GM19372 (cell line): ENCODE results near the gene DOCK1.

Source experiments
- ATAC-seq: cut with Tn5 transposase; IDR thresholded peaks from one replicate; pipeline ENCODE4 v1.9.1; 2021; ENCODE audit warnings: mild to moderate bottlenecking, low read depth, moderate library complexity; ENCODE audit not compliant: unreplicated experiment

The DOCK1 gene

DNA sequence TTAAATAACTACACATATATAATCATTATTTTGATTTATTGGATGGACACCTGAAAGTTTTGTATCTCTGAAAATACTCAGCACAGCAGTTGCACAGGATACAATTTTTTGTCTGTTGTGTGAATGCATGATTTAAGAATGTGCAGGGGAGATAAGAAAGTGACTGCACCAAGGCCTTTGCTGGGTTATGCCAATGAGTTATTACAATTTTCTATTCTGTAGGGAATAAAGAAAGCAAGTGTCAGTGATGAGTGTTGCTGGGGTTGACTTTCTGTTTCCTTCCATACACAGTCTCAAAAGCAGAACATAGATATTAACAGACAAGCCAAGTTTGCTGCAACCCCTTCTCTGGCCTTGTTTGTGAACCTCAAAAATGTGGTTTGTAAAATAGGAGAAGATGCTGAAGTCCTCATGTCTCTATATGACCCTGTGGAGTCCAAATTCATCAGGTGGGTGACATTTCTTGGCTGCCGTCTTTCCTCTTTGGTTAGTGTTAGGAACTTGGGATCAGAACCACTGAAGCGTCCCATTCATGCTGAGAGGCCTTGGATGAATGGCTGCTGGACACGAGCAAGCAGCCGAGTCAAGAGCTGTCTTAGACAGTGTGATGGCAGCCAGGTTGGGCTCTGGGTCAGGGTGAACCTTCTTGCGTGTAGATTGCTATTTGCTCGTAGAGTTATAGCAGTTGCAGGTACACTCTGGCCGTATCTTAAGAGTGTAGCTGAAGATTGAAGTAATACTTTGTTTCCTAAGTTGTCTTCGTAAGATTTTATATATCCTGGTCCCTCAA lies 92.8 kb downstream of the DOCK1 start:
- no peak for ATAC-seq

DNA sequence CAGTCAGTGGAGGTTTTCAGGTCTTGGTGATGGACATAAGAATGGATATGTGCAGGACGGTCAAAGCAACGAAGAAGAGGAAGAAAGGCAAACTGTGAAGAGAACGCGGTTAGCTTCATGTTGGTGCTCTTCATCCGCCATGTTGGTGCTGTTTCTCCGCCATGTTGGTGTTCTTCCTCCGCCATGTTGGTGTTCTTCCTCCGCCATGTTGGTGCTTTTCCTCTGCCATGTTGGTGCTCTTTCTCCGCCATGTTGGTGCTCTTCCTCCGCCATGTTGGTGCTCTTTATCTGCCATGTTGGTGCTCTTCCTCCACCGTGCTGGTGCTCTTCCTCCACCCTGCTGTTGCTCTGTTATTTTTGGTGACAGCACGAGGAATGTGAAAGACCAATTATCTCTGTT lies 95.4 kb downstream of the DOCK1 start:
- ATAC-seq = no peak

DNA sequence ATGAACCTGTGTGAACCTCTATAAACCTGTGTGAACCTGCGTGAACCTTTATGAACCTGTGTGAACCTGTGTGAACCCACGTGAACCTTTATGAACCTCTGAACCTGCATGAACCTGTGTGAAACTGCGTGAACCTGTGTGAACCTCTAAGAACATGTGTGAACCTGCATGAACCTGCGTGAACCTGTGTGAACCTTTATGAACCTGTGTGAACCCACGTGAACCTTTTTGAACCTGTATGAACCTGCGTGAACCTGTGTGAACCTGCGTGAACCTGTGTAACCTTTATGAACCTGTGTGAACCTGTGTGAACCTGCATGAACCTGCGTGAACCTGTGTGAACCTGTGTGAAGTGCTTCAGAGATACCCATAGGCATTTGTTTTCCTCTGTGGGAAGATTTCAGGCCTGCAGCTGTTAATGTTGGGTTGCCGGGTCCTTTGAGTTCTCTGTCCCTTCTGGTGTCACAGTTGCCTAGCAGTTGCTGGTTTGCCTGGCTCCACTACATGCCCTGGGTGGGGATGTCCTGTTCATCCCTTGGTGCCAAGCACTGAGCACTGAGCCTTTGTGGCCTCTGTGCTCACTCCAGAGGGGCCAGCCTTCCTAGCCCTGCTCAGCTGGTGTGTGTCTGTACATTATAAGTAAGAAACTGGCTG lies 97.9 kb downstream of the DOCK1 start:
- no peak for ATAC-seq

DNA sequence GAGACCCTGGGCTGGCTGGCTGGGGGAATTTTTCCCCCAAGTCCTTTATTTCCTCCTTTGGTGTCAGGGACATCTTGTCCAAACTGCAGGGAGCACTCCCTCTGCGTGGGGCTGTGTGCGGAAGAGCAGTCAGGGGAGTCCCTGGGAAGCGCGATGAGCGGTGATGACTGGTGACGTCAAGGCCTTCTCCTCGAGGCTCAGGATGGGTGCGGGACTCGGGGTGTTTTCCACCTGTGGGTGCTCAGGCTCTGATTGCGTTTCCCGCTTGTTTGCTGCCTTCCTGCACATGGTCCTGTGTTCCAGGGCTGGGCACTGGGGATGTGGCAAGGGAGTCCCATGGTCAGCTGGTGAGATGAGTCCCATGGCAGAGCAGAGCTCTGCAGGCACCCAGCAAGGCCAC lies 101.2 kb downstream of the DOCK1 start:
- no peak for ATAC-seq

DNA sequence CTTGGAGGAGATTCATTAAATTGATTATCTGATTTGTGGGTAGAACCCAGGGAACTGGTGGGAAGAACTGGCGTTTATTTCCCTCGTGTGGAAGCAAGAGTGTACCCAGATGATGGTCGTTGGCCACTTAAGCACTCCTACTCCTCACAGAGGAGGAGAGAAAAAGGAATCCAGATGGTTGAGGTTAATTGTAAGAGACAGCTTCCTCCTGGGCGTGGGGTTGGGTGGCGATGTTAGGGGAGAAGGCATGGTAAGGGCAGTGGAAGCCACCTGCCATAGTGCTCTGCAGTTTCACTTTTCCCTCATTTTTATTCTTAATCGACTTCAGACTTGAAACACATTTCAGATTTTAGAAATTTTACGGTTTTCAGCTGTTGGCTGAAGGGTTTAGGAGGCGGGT lies 104.1 kb downstream of the DOCK1 start:
- no peak for ATAC-seq

DNA sequence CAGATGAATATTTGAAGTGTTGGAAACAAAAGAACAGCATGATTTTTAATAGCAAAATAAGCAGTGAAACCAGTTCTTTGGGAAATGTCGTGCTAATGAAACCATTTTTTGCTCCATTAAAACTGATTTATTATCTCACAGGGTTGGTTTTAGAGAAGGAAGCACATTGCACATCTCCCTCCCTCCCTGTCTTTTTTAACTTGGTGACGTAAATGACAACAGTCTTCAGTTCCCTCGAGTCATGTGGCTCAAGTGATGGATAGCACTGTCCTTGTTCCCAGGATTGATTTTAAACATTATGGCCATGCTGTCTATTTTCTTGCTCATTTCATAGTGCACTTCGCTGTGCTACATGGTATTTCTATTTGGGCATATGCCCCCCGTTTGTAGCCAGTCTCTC lies 105.9 kb downstream of the DOCK1 start:
- ATAC-seq = no peak

DNA sequence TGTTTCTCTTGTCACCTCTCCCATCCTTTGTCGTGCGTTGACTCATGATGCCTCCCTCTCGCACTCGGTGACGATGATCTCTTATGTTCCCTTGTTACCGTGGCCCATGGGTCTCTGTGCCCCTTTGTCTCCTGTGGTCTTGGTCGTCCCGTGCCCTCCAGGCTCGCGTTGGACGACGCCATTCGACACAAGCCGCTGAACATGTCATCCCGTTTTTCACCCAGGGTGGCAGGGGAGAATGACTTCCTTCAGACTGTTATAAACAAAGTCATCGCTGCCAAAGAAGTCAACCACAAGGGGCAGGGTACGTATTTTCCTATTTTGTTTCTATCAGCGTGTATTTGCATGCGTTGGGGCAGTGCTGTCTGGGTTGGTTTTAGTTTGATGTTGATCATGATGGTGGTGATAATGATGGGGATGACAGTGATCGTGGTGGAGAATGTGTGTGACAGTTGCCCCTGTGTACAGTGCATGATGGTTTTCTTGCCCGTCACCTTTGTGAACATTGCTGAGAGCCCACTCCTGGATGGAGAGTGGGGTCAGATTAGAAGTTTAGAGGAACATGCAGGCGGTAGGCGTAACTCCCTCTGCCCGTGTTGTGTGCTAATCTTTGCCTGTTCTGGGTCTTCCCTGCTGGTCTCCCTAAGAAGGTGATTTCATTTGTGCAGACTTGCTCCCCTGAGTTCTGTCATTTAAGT lies 107.0 kb downstream of the DOCK1 start:
- ATAC-seq = no peak

DNA sequence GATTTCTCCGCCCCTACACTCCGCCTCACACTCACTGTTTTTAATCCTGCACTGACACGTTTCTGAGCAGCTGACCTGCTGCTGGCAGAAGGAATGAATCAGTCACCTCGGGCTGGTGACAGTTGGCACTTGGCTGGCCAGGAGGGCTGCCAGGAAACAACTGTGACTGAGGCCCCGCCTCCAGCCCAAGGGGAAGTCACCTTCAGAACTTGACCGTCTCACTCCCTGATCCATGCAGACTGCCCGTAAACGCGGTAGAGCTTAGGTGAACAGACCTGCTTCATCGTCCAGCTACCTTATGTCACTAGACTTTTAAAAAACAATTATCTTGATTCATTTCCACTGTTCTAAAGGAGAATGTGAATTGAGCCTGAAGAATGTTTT lies 107.5 kb downstream of the DOCK1 start:
- ATAC-seq = no peak

DNA sequence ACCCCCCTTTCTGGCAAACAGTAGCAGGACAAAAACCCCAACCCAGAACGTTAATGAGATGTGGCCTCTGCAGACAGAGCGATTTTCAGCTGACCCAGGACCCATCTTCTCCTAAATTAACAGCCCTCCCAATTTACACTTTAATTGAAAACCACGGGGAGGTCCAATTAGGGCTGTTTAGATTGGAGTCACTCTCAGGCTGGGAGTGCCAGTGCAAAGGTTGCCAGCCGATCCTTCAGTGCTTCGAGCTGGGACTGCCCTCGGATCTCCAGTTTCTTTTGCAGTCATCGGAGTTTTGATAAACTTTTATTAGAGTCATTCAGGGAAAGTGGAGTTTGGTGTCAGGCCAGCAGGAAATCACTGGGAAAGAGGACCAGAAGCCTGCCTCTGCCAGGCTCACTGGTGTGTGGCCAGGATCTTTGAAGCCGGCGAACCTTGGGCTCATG lies 108.0 kb downstream of the DOCK1 start:
- ATAC-seq = no peak

DNA sequence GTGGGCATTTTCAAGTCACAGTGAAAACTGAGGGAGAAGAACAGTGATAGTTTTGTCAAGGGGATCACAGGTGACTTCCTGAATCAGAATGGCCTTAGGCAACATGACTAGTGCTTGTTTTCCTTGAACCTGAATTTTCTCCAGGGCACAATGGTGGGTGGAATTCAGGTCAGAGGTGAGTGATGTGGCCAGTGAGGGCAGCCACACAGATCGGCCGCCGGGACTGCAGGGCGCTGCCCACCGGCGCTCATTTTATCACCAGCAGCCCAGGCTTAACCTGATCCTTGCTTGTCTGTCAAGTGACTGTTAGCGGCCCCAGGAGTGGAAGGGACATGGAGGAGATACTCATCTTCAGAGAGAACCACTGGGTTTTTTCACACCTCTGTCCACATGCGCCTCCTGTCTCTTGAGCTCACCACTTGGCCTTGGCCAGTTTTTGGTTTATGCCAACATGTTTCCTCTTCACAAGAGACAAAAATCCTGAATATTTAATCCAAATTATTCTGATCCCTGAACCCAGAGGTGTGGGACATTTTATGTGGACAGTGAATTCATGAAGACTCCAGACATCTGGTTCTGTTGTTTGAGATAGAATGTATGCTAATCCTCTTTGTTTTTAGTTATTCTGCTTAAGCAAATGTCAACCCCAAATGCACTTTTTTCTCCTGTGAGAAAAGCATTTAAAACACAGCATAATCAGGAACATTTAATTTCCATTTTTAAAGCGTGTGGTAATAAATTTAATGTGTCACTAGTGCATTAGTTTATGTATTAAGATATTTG lies 108.7 kb downstream of the DOCK1 start:
- ATAC-seq = no peak

DNA sequence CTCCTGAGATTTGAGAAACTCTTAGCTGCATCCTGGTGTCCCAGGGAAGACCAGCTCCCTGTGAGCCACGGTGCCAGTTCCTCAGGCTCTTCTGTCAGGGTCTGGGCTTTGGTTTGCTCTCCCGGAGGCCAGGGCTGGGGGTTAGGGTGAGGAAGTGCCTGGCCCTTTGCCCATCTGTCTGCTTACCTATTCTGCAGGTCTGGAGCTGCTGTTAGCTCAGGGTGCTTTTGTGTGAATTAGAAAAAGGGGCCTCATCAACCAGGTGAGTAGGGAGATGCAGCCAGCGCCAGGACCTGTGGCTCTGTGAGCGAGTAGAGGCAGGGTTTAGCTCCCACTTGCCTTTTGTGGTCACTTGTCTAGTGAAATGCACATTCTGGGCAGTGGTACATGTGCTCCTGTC lies 109.4 kb downstream of the DOCK1 start:
- no peak for ATAC-seq

DNA sequence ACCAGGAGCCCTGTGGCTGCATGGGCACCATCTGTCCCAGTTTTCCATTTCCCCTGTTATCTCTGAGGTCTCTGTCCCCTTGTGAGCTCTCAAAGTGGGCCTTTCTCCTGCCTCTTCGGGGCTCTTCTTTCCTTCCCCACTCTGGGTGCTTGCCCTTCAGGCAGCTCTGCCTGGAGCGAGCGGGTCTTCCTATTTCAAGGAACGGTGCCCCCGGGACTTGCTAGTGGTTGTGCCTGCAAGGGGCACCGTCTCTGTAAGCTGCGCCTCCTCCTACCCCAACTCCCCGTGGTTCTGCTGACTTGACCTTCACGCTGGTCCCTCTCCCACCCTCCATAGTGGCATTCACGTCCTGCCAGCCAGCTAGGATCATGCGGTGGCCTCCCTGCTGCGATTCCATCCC lies 110.1 kb downstream of the DOCK1 start:
- ATAC-seq = no peak

DNA sequence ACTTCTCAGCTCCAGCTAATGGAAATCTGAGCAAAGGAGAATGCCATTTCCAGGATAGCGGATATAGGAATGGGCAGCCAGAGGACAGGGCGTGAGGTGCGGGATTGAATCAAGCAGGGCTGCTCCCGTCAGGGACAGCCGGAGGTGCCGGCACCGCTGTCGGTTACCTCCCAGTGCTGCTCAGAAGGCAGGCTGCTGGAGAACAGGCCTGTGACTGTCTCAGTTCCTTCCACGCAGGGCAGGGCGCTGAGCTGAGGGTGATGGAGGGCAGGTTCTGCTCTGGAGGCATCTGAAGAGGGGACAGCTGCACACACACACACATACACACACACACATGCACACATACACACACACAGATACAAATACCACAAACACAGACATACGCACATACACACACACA lies 111.1 kb downstream of the DOCK1 start:
- no peak for ATAC-seq

DNA sequence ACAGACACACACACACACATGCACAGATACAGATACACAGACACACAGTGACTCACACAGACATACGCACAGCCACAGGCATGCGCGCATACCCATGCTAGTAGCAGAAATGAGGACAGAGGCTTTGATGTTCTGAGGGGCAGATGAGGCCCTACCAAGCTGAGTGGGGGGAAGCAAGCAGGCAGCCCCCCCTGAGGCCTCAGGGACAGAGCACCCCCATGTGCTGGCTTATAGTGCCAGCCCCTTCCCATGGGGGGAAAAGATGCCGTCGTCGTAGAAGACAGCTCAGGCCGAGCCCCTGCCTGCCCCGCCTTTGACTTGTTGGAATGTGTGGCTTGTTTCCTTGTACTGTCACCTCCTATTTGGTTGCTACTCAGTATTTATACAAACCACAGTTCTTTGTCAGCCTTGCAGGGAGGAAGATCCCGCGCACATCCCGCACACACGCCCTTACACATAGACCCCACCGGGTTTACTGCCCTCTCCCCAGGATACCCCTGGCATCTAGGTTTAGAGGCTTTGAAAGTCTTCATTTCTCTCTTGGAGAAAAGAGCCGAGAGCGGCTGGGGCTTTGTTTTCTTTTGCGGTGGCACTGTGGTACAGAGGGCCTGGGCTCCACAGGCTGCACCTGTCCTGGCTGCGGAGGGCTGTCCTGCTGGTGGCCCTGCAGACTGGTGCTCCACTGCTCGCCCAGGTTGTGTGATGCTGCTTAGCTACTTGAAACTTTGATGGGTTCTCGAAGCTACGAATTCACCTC lies 112.5 kb downstream of the DOCK1 start:
- ATAC-seq = no peak

DNA sequence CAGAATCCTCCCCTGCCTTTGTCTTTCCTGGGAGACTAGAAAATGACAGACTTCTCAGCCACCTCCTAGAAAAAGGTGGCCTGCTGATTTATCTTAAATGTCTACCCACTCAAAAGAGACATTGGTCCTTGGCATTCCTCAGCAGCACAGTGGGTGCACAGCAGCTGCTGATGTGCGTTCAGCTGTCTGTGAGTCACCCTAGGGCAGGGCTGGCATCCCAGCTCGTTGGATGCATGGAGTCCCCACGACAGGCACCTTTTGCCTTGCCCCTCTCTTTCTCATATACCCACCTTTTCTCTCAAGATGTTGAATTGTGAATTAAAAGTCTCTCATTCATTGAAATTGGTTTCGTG lies 113.0 kb downstream of the DOCK1 start:
- ATAC-seq = no peak

DNA sequence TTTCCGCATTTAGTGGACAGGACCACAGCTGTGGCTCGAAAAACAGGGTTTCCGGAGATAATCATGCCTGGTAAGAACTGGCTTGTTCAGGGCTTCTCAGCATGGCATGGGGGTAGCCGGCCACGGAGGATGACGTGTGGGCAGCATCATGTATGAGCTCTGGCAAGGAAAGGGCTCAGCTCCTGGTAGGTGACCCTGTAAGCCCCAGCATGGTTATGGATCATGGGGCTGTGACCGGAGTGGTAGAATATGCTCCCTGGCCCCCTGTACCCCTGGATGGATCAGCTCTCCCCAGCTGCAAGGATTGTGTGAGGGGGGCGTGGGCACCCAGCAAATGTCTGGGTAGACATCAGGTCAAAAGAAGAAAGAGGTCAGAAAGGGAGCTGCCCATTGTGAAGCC lies 113.5 kb downstream of the DOCK1 start:
- no peak for ATAC-seq

DNA sequence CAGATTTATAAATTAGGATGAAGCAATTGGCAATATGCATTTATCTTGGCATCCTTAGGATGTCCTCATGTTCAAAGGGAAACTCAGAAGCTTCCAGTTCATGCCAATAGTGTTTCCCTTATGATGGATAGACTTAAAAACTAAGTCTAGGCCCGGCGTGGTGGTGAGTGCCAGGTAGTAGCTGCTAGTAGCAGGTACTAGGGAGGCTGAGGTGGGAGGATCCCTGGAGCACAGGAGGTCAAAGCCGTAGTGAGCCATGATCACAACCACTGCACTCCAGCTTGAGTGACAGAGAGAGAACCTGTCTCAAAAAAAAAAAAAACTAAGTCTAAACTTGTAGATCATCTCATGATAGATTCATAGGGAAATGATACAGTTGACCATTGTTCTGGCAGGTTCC lies 115.0 kb downstream of the DOCK1 start:
- no peak for ATAC-seq

DNA sequence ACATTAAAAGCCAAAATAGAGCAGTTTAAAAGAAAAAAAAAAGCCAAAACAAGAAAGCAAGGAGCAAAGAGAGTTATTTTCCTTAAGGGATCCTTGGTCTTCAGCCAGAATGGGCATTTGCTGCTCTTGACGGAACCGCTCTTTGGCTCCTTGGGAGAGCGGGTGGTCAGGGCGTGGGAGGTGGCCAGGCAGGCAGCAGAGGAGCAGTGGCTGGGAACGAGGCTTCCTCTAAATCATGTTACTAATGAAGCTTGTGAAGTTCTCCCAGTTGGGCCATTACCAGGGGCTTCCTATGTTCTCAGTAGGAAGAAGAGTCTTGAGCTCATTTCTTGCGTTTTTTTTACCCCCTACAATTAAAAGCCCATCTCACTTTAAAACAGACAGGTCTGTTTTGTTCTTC lies 116.6 kb downstream of the DOCK1 start:
- ATAC-seq = no peak

DNA sequence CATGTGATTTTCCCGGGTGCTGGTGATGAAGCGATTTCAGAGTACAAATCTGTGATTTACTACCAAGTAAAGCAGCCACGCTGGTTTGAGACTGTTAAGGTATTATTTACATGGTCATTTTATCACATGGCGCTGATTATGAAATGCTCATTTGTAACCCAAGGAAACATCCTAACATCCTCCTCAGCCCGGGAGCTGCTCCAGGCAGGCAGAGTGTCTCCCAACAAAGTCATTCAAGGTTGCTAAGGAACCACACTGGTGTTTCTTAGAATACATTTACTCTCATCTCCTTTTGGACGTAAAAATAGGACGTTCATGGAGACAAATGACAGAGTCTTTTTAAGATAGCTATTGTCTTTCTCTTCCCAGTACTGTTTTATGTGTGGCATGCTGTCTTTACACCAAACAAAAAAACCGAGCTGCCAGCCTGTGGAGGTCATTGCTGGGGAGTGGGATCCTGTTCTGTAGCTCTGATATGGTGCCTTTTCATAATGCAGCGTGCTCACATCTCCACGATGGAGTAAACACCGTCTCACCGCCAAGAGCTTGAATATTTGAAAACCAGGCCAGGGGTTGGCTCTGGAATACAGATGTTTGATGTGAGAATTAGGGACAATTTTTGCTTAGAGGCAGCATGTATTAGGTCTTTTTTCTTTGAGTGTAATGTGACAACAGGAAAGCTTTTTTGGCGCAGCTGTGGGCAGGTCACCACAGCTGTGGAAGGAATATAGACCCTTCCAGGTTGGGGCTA lies 119.6 kb downstream of the DOCK1 start:
- ATAC-seq = no peak

DNA sequence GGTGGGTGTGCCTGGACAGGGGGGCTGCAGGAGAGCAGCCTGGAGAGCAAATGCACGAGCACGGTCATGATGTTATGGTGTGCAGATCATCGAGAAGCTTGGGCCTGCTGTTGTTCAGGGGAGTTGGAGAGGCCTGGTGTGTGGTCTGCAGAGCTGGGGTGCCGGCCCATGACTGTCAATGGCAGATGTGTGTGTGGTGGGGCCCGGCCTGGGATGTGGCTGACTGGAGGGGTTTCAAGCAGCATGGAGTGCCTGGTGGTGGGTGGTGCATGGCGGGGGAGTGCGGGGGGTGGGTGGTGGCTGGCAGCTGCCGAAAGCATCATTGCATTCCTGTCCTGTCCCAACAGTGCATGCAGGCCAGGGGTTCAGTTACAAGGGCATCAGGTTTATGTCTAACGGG lies 122.6 kb downstream of the DOCK1 start:
- no peak for ATAC-seq
